H1 (cell line): ENCODE data around the gene PXDC1. TPM values are rescaled to one million over a fixed set of nuclear protein-coding genes. Genes with fewer than 3 reads are reported as not detected.

Source experiments
- CTCF ChIA-PET: fragments of 300-600 bp; sonication (Branson Sonifier 250); formaldehyde crosslinking; loops from one replicate; lab custom pipeline; 2021; ENCODE audit not compliant: partially characterized antibody; lab: Charles Lee
- POLR2A ChIA-PET: fragments of 300-600 bp; sonication (Branson Sonifier 250); formaldehyde crosslinking; loops from one replicate; lab custom pipeline; 2021; ENCODE audit warnings: inconsistent platforms; ENCODE audit not compliant: partially characterized antibody; lab: Charles Lee
- DNase-seq, 2 experiments: peaks; one replicate each; pipeline versions ENCODE4 v3.0.0 to v3.0.0-alpha.2; 2010 to 2022; ENCODE audit warnings: low spot score in 2 of 2, low read depth in 1 of 2, mixed read lengths in 1 of 2
- FAIRE-seq: peaks from 2 replicates; lab custom pipeline; 2011; peaks lifted over from hg19 to GRCh38; lab: Jason Lieb, UNC
- H2AFZ ChIP-seq: 2 replicates; pipeline ENCODE4 v1.8.1; 2012; ENCODE audit warnings: low read length, inconsistent platforms
- H2AK5ac ChIP-seq: 2 replicates; pipeline ENCODE4 v1.6.1; 2013; ENCODE audit warnings: low read depth, low read length
- H2BK120ac ChIP-seq: replicated peaks from 2 replicates; pipeline ENCODE3; 2013; ENCODE audit warnings: low read depth, low read length, inconsistent platforms
- H2BK12ac ChIP-seq: 2 replicates; pipeline ENCODE4 v1.6.1; 2013; ENCODE audit warnings: low read depth, low read length
- H2BK15ac ChIP-seq: 2 replicates; pipeline ENCODE4 v1.6.1; 2013; ENCODE audit warnings: low read length
- H2BK20ac ChIP-seq: 2 replicates; pipeline ENCODE4 v1.6.1; 2013; ENCODE audit warnings: low read length
- H2BK5ac ChIP-seq: 2 replicates; pipeline ENCODE4 v1.6.1; 2013; ENCODE audit warnings: low read depth, low read length
- H3K14ac ChIP-seq: 2 replicates; pipeline ENCODE4 v1.6.1; 2013; ENCODE audit warnings: inconsistent platforms; ENCODE audit not compliant: insufficient read length
- H3K18ac ChIP-seq: 2 replicates; pipeline ENCODE4 v1.6.1; 2013; ENCODE audit warnings: low read length; ENCODE audit errors: extremely low read depth
- H3K23ac ChIP-seq: 2 replicates; pipeline ENCODE4 v1.6.1; 2013; ENCODE audit warnings: inconsistent platforms; ENCODE audit not compliant: insufficient read length
- H3K23me2 ChIP-seq: 2 replicates; pipeline ENCODE4 v1.6.1; 2013; ENCODE audit warnings: low read depth, low read length
- H3K27ac ChIP-seq: 2 replicates; pipeline ENCODE4 v1.6.1; 2011; ENCODE audit warnings: low read depth, low read length, inconsistent platforms
- H3K27me3 ChIP-seq, 4 experiments: replicated peaks in 1 of 4; 1 replicate in 1 of 4; 2 replicates in 3 of 4; pipeline versions ENCODE4 v1.6.1 to v1.8.1; 2011 to 2013; ENCODE audit warnings: low read length in 3 of 4, mild to moderate bottlenecking in 3 of 4, inconsistent platforms in 2 of 4, mixed read lengths in 2 of 4, moderate library complexity in 1 of 4; ENCODE audit not compliant: control insufficient read depth in 3 of 4, insufficient read depth in 3 of 4; ENCODE audit errors: extremely low read depth in 1 of 4
- H3K36me3 ChIP-seq, 4 experiments: 2 replicates each; pipeline versions ENCODE4 v1.6.1 to v1.8.1; 2011 to 2013; ENCODE audit warnings: mild to moderate bottlenecking in 4 of 4, low read length in 3 of 4, moderate library complexity in 2 of 4, control low read depth in 1 of 4, inconsistent platforms in 1 of 4; ENCODE audit not compliant: insufficient read depth in 4 of 4, control insufficient read depth in 2 of 4
- H3K4ac ChIP-seq: replicated peaks from 2 replicates; pipeline ENCODE3; 2013; ENCODE audit warnings: low read length, low read depth, mixed read lengths, inconsistent platforms; ENCODE audit not compliant: insufficient read length
- H3K4me1 ChIP-seq, 4 experiments: replicated peaks in 1 of 4; 1 replicate in 1 of 4; 2 replicates in 3 of 4; pipeline versions ENCODE4 v1.6.1 to v1.8.1; 2011 to 2013; ENCODE audit warnings: low read length in 3 of 4, inconsistent platforms in 2 of 4, mixed read lengths in 1 of 4; ENCODE audit not compliant: insufficient read depth in 4 of 4, control insufficient read depth in 3 of 4
- H3K4me2 ChIP-seq, 2 experiments: 2 replicates each; pipeline versions ENCODE4 v1.6.1 to v1.8.1; 2011 to 2013; ENCODE audit warnings: low read depth in 2 of 2, low read length in 2 of 2, control low read depth in 1 of 2, inconsistent platforms in 1 of 2, mild to moderate bottlenecking in 1 of 2; ENCODE audit not compliant: insufficient read depth in 1 of 2
- H3K4me3 ChIP-seq, 4 experiments: fragments of 200-600, 300-600 bp in 1 of 4; sonication (generic), shearing (Covaris generic), sonication (Bioruptor Twin) in 1 of 4; 2 replicates each; pipeline versions ENCODE4 v1.5.1 to v1.8.1; 2011 to 2016; ENCODE audit warnings: low read length in 4 of 4, low read depth in 3 of 4, control low read depth in 2 of 4, inconsistent platforms in 2 of 4, mild to moderate bottlenecking in 2 of 4, mixed read lengths in 1 of 4, moderate library complexity in 1 of 4; ENCODE audit not compliant: insufficient read depth in 2 of 4; ENCODE audit errors: extremely low read depth in 1 of 4
- H3K56ac ChIP-seq: replicated peaks from 2 replicates; pipeline ENCODE3; 2013; ENCODE audit warnings: low read depth, mild to moderate bottlenecking, mixed read lengths, low read length, inconsistent platforms; ENCODE audit not compliant: insufficient read length
- H3K79me1 ChIP-seq: 2 replicates; pipeline ENCODE4 v1.6.1; 2013; ENCODE audit warnings: low read depth, low read length, control low read depth
- H3K79me2 ChIP-seq, 2 experiments: 2 replicates each; pipeline versions ENCODE4 v1.6.1 to v1.8.1; 2012 to 2013; ENCODE audit warnings: low read length in 2 of 2, mild to moderate bottlenecking in 2 of 2, inconsistent platforms in 1 of 2; ENCODE audit not compliant: insufficient read depth in 2 of 2, control insufficient read depth in 1 of 2
- H3K9ac ChIP-seq, 4 experiments: replicated peaks in 1 of 4; 1 replicate in 1 of 4; 2 replicates in 3 of 4; pipeline versions ENCODE4 v1.6.1 to v1.8.1; 2011 to 2013; ENCODE audit warnings: low read depth in 3 of 4, low read length in 3 of 4, control low read depth in 2 of 4, mild to moderate bottlenecking in 2 of 4, moderate library complexity in 2 of 4, inconsistent platforms in 1 of 4; ENCODE audit errors: extremely low read depth in 1 of 4
- H3K9me3 ChIP-seq, 2 experiments: 2 replicates each; pipeline versions ENCODE4 v1.6.1 to v1.8.1; 2012 to 2013; ENCODE audit warnings: mild to moderate bottlenecking in 2 of 2, moderate library complexity in 2 of 2, control low read depth in 1 of 2, inconsistent platforms in 1 of 2, low read depth in 1 of 2, low read length in 1 of 2, mixed read lengths in 1 of 2; ENCODE audit not compliant: insufficient read depth in 2 of 2
- H4K20me1 ChIP-seq, 2 experiments: replicated peaks in 1 of 2; 2 replicates each; pipeline versions ENCODE3 to v1.8.1; 2011 to 2013; ENCODE audit warnings: inconsistent platforms in 2 of 2, low read length in 2 of 2, mild to moderate bottlenecking in 1 of 2; ENCODE audit not compliant: insufficient read depth in 2 of 2, control insufficient read depth in 1 of 2
- H4K5ac ChIP-seq: 2 replicates; pipeline ENCODE4 v1.6.1; 2013; ENCODE audit warnings: low read length, low read depth, mixed read lengths, inconsistent platforms; ENCODE audit not compliant: insufficient read length
- H4K8ac ChIP-seq: 2 replicates; pipeline ENCODE4 v1.8.0; 2013; ENCODE audit warnings: mild to moderate bottlenecking, moderate library complexity, low read length, inconsistent platforms; ENCODE audit not compliant: insufficient read depth; ENCODE audit errors: extremely low read depth
- H4K91ac ChIP-seq: replicated peaks from 2 replicates; pipeline ENCODE3; 2013; ENCODE audit warnings: low read length, mixed read lengths, inconsistent platforms; ENCODE audit not compliant: insufficient read length
- WGBS, 2 experiments: shearing (Covaris generic) in 1 of 2; methylation state at CpG; one replicate each; pipeline versions ENCODE4 v1.1.6 to v1.1.7; 2013 to 2015; ENCODE audit warnings: low lambda C conversion rate in 2 of 2, mixed read lengths in 2 of 2, inconsistent platforms in 1 of 2, low coverage in 1 of 2, missing lambda C conversion rate in 1 of 2; ENCODE audit not compliant: insufficient replicate concordance in 2 of 2, insufficient coverage in 1 of 2, insufficient read length in 1 of 2; ENCODE audit errors: extremely low coverage in 1 of 2, missing lambda C conversion rate in 1 of 2; 5-methylcytosine and 5-hydroxymethylcytosine counted together
- polyA plus RNA-seq, 7 experiments: library from polyadenylated mRNA; depleted of rRNA in 3 of 7; stranded (reverse) in 5 of 7; unstranded in 2 of 7; fragments of >200 nt in 5 of 7; fragments of 200-250 nt in 2 of 7; gene quantifications; 1 replicate in 5 of 7; 2 replicates in 1 of 7; 4 replicates in 1 of 7; pipeline versions ENCODE4 v1.2.1 to v1.2.3, GENCODE V29; 2011 to 2013; ENCODE audit warnings: missing spikeins in 2 of 7, mixed read lengths in 2 of 7
- total RNA-seq: library from RNA; stranded (reverse); fragmentation: NEBNext Ultra II Directional; extraction: Animal tissue kit (Norgen Biotek cat#: 25700); gene quantifications from 2 replicates; pipeline ENCODE4 v1.2.1, GENCODE V29; 2021

PXDC1 gene
- total and polyA plus RNA-seq, 2 of the 8 experiments (the other 6 are each of a cell fraction or from before 2014, with no cell fraction given): 1.7 to 2.0 TPM

GRCh38 chr6:3690506-3690905, 61.0 kb downstream of the PXDC1 start:
- no peak overlapping the region for H4K5ac ChIP-seq
- H4K20me1 ChIP-seq: no peaks in the 10 kb centered on the region
- POLR2A ChIA-PET: no interaction called here
- H2BK20ac ChIP-seq: no peak overlapping the region
- CTCF ChIA-PET: interaction anchor here (0.6 to 1.2 kb wide), 3 partner anchors 8 to 1508 kb away, joined by 3 to 4 read pairs (median 3); no protein-coding TSS in a partner anchor
- 97% methylated on average over 2 of the region's 2 CpGs; no CpG with 5 or more reads in 1 of the 2 experiments for whole genome bisulfite sequencing, 2 experiments
- no peak overlapping the region for H2BK5ac ChIP-seq
- no peak overlapping the region for H3K9ac ChIP-seq
- H2AK5ac ChIP-seq: no peak overlapping the region
- no peak overlapping the region for H2BK120ac ChIP-seq
- H3K14ac ChIP-seq: no peak overlapping the region
- H3K27ac ChIP-seq: no peak overlapping the region
- H3K27me3 ChIP-seq: no peaks in the 10 kb centered on the region
- no peak overlapping the region for H3K56ac ChIP-seq
- FAIRE-seq (no peak), DNase-seq (no peak)
- H3K23me2 ChIP-seq: no peaks in the 10 kb centered on the region
- no peak overlapping the region for H2BK12ac ChIP-seq
- H3K9me3 ChIP-seq: no peaks in the 10 kb centered on the region
- H3K79me1 ChIP-seq: no peaks in the 10 kb centered on the region
- H4K91ac ChIP-seq: no peak overlapping the region
- H3K36me3 ChIP-seq: no peaks in the 10 kb centered on the region
- H2BK15ac ChIP-seq: no peak overlapping the region
- H3K4me1 ChIP-seq: no peaks in the 10 kb centered on the region
- no peak overlapping the region for H3K18ac ChIP-seq
- H3K4me2 ChIP-seq: no peak overlapping the region
- no peaks in the 10 kb centered on the region for H3K79me2 ChIP-seq
- H2AFZ ChIP-seq: no peak overlapping the region
- no peak overlapping the region for H3K4ac ChIP-seq
- no peak overlapping the region for H3K4me3 ChIP-seq
- no peak overlapping the region for H4K8ac ChIP-seq
- H3K23ac ChIP-seq: no peak overlapping the region
